SK-N-MC (cell line): ENCODE data around the gene LHX2.

Source experiments
- EZH2 ChIP-seq: fragments of 200-600 bp; sonication (generic); IDR thresholded peaks from one replicate; pipeline ENCODE4 v1.6.1; 2017; ENCODE audit warnings: antibody characterized with exemption
- POLR2AphosphoS5 ChIP-seq: IDR thresholded peaks from 2 replicates; pipeline ENCODE4 v1.6.1; 2012; ENCODE audit warnings: mild to moderate bottlenecking, low read depth, low read length, borderline replicate concordance

DNA sequence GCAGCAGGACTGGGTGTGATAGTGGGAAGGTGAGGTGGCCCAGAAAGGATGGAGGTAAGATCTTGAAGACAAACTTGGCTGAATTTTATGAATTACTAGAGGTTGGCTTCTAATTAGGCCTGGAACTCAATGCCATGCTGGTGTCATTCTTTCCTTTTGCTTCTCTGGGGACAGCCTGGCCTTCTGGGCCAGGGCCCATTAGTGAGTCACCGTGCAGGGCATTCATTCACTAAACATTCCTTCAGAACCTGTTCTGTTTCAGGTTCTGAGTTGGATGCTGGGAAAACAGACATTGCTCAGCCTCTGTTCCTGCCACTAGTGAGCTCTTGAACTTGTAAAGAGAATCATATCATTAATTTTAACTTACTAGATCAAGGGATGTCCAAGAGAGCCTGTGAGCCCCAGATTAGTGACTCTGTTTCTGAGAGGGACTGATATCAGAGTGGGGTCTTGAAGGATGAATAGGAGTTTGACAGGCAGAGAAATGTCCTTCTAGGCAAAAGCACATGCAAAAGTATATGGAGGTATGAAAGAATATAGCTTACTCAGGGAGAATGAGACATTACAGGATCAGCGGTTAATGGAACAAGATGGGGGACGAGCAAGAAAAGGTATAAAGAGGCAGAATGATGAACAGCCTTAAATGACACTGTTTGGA is 66.5 kb downstream of the LHX2 start:
- no peak for TF ChIP-seq EZH2
- no peak for TF ChIP-seq POLR2AphosphoS5
